Lung (tissue), 12 donors: ENCODE measurements around the gene BST2. TPM values are rescaled to one million over a fixed set of nuclear protein-coding genes. Genes with fewer than 3 reads are reported as not detected.

Experiments used
- ATAC-seq: fragments of 200-7000 bp; cut with Tn5 transposase; one replicate; pipeline ENCODE4 v1.9.1; 2020; ENCODE audit warnings: moderate number of reproducible peaks; ENCODE audit not compliant: insufficient read depth, low FRiP score
- DNase-seq, 3 donors: peaks; one replicate each; pipeline ENCODE4 v3.0.0-alpha.2; 2013 to 2017
- H3K27ac ChIP-seq, 2 donors: one replicate each; pipeline ENCODE4 v1.5.1; 2013; ENCODE audit warnings: mild to moderate bottlenecking in 2 of 2, moderate library complexity in 2 of 2, control low read depth in 1 of 2, inconsistent platforms in 1 of 2, low read depth in 1 of 2, low read length in 1 of 2
- H3K27me3 ChIP-seq, 3 donors: one replicate each; pipeline ENCODE4 v1.5.1; 2013; ENCODE audit warnings: low read length in 2 of 3; ENCODE audit not compliant: control insufficient read depth in 3 of 3, insufficient read depth in 3 of 3
- H3K36me3 ChIP-seq, 4 donors: one replicate each; pipeline ENCODE4 v1.5.1; 2013; ENCODE audit warnings: low read length in 4 of 4, mild to moderate bottlenecking in 1 of 4, moderate library complexity in 1 of 4; ENCODE audit not compliant: control insufficient read depth in 4 of 4, insufficient read depth in 4 of 4
- H3K4me1 ChIP-seq, 5 donors: one replicate each; pipeline ENCODE4 v1.5.1; 2013; ENCODE audit warnings: low read length in 5 of 5, mild to moderate bottlenecking in 2 of 5, moderate library complexity in 1 of 5; ENCODE audit not compliant: control insufficient read depth in 5 of 5, insufficient read depth in 5 of 5
- H3K4me3 ChIP-seq: one replicate; pipeline ENCODE4 v1.5.1; 2013; ENCODE audit warnings: mild to moderate bottlenecking, control low read depth, moderate library complexity
- H3K9ac ChIP-seq, 2 donors: one replicate each; pipeline ENCODE4 v1.5.1; 2013; ENCODE audit warnings: low read length in 2 of 2, control low read depth in 1 of 2; ENCODE audit not compliant: insufficient read depth in 1 of 2
- H3K9me3 ChIP-seq, 4 donors: one replicate each; pipeline ENCODE4 v1.5.1; 2013; ENCODE audit warnings: low read length in 3 of 4, mild to moderate bottlenecking in 1 of 4, moderate library complexity in 1 of 4; ENCODE audit not compliant: control insufficient read depth in 4 of 4, insufficient read depth in 3 of 4
- whole genome bisulfite sequencing, 2 donors: extraction: QIAGEN DNeasy Blood & Tissue Kit; methylation state at CpG; one replicate each; pipeline ENCODE4 v1.1.7; 2013; 5-methylcytosine and 5-hydroxymethylcytosine counted together
- polyA plus RNA-seq, 2 donors: library from polyadenylated mRNA; stranded (reverse); fragments of 200-250 nt; gene quantifications; one replicate each; pipeline ENCODE4 v1.2.1, GENCODE V29; 2013
- total RNA-seq, 2 donors: library from RNA; depleted of rRNA in 1 of 2; stranded (reverse); fragments of >200 nt in 1 of 2; gene quantifications; one replicate each; pipeline ENCODE4 v1.2.1, GENCODE V29; 2014 to 2021
- TF ChIP-seq, protein P1 (sequence below): IDR thresholded peaks from 2 replicates; pipeline ENCODE4 v1.5.1; 2012; ENCODE audit warnings: mild to moderate bottlenecking; ENCODE audit errors: control extremely low read depth, extremely low read depth
- donor health status: control.
- donor health status: control.
- donor health status: Bipolar disorder and iron deficiency.
- donor health status: healthy.
- donor health status: DM: yes; HTN: yes; CAD: no.

BST2 gene
- total and polyA plus RNA-seq, 4 donors = 48.2 to 179 (median 60.5) TPM

DNA sequence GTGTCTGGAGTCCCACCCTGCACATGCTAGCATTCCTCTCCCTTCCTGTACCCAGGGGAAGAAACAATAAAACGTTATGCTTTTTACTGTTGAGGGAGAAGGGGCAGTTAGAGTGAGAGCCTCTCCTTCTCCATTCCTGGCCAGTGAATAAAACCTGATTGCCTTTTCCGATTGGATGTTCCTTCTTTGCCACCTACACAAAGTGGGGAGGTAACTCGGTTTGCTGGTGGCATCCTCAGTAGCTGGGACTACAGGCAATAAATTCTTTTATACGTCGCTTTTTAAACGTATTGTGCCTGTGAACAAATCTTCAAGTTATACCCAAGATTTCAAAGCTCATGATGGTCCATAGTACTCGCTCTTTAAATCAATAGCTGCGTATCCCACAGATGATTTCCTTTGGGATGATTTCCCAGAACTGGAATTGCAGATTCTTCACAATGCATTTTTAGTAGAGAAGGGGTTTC lies 13.8 kb upstream of the BST2 start:
- no peaks in the 10 kb centered on the region for H3K9me3 ChIP-seq
- no peak overlapping the region for H3K4me3 ChIP-seq

DNA sequence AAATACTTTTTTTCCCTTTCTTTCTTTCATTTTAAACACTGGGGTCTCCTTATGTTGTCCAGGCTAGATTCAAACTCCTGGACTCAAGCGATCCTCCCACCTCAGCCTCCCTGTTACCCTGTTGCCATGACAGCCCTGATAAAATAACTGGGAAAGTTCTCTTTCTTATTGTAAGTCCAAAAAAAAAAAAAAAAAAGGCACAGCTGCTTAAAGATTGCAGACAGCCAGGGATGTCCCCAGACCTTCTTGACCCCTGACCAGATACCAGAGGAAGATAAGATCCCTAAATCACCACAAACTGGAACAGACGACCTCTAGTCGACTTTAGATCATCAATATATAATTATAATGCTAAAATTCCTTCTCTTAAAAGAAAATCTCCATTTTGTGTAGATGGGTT lies 13.3 kb upstream of the BST2 start:
- TF ChIP-seq, protein P1, sequence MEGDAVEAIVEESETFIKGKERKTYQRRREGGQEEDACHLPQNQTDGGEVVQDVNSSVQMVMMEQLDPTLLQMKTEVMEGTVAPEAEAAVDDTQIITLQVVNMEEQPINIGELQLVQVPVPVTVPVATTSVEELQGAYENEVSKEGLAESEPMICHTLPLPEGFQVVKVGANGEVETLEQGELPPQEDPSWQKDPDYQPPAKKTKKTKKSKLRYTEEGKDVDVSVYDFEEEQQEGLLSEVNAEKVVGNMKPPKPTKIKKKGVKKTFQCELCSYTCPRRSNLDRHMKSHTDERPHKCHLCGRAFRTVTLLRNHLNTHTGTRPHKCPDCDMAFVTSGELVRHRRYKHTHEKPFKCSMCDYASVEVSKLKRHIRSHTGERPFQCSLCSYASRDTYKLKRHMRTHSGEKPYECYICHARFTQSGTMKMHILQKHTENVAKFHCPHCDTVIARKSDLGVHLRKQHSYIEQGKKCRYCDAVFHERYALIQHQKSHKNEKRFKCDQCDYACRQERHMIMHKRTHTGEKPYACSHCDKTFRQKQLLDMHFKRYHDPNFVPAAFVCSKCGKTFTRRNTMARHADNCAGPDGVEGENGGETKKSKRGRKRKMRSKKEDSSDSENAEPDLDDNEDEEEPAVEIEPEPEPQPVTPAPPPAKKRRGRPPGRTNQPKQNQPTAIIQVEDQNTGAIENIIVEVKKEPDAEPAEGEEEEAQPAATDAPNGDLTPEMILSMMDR = no peak
- Histone ChIP-seq H3K4me3 (no peak overlapping the region), H3K36me3 (peaks cover 0 to 7% (median 3%) of the 10 kb centered on the region in 4 donors), H3K27ac (no peak overlapping the region), H3K27me3 (no peaks in the 10 kb centered on the region), H3K9me3 (no peaks in the 10 kb centered on the region), H3K4me1 (peaks cover 2 to 14% (median 4%) of the 10 kb centered on the region in 5 donors), H3K9ac (no peak overlapping the region)
- ATAC-seq (no peak), DNase-seq (no peak)
- WGBS, 2 donors = 68 to 83% methylated on average over 3 of the region's 3 CpGs

More for the DNA sequence above, 13.8 kb upstream of the BST2 start:
- peak overlapping the region; percentile 75 to 80 for H3K27ac ChIP-seq
- TF ChIP-seq, protein P1 = no peak
- ATAC-seq (no peak), DNase-seq (no peak)
- peaks cover 0 to 7% (median 3%) of the 10 kb centered on the region in 4 donors for H3K36me3 ChIP-seq
- H3K27me3 ChIP-seq = no peaks in the 10 kb centered on the region
- 22 to 26% methylated on average over 8 of the region's 8 CpGs for WGBS, 2 donors
- H3K4me1 ChIP-seq = peaks cover 2 to 14% (median 4%) of the 10 kb centered on the region in 5 donors
- peak overlapping the region in 1 of 2 donors; percentile 89 for H3K9ac ChIP-seq

DNA sequence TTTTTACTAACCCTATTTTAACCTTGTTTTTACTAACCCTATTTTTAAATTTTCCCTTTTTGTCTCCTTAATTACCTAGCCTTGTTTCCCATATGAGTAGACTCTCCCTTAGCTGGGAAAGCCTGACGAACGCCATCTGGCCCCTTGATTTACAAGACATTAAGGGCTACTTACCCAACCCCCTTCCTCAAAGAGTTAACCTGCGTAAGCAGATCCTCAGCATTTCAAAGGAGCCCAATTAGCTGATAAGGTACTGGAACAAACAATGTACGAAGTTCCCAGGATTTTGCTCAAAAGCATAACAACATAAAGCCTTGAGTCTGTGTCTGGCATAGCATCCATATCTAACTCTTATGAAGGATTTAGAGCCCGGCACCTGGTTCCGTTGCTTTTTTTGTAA lies 9.7 kb upstream of the BST2 start:
- peaks cover 3 to 17% (median 4%) of the 10 kb centered on the region in 5 donors for H3K4me1 ChIP-seq
- DNase-seq (no peak), ATAC-seq (no peak)
- no peak overlapping the region for H3K4me3 ChIP-seq
- no peak overlapping the region for H3K27ac ChIP-seq
- TF ChIP-seq, protein P1 = no peak
- 65 to 79% methylated on average over 6 of the region's 6 CpGs for WGBS, 2 donors
- H3K36me3 ChIP-seq = peaks cover 0 to 2% (median 0%) of the 10 kb centered on the region in 4 donors
- no peak overlapping the region for H3K9ac ChIP-seq
- no peaks in the 10 kb centered on the region for H3K27me3 ChIP-seq
- no peaks in the 10 kb centered on the region for H3K9me3 ChIP-seq

DNA sequence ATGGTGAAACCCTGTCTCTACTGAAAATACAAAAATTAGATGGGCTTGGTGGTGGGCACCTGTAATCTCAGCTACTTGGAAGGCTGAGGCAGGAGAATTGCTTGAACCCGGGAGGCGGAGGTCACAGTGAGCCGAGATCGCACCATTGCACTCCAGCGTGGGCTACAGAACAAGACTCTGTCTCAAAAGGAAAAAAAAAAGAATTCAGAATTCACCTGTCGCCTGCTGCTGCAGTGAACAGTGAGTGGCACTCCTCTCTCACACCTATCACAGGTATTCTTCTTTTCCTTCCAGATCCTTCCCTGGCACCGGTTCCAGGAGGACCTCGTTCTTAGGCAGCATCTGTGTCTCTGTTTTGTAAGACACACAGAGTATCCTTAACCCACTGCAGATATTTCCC lies 8.7 kb upstream of the BST2 start:
- Histone ChIP-seq H3K27ac (no peak overlapping the region), H3K4me1 (peaks cover 2 to 14% (median 4%) of the 10 kb centered on the region in 5 donors), H3K27me3 (no peaks in the 10 kb centered on the region), H3K4me3 (no peak overlapping the region), H3K36me3 (peaks cover 0 to 2% (median 0%) of the 10 kb centered on the region in 4 donors), H3K9me3 (no peaks in the 10 kb centered on the region), H3K9ac (no peak overlapping the region)
- no peak for ATAC-seq
- TF ChIP-seq, protein P1 = no peak
- no peak for DNase-seq
- 89 to 94% methylated on average over 8 of the region's 8 CpGs for WGBS, 2 donors
